PC-9 (cell line): ENCODE results near the gene DNAI1. TPM values are rescaled to one million over a fixed set of nuclear protein-coding genes. Genes with fewer than 3 reads are reported as not detected.

Experiments
- BruUV-seq: library from RNA; stranded (reverse); fragments of 400-500 nt; replicated peaks from 2 replicates; lab custom pipeline; 2021; lab: Mats Ljungman, UMichigan
- CTCF ChIA-PET: fragments of 300-600 bp; sonication (Branson Sonifier 250); formaldehyde crosslinking; loops from one replicate; lab custom pipeline; 2022; ENCODE audit warnings: antibody characterized with exemption; lab: Charles Lee
- POLR2A ChIA-PET: fragments of 300-600 bp; sonication (Branson Sonifier 250); formaldehyde crosslinking; loops from one replicate; lab custom pipeline; 2022; ENCODE audit warnings: antibody characterized with exemption; ENCODE audit not compliant: unreplicated experiment; lab: Charles Lee
- DNase-seq, 2 experiments: peaks; one replicate each; pipeline versions ENCODE4 v3.0.0 to v3.0.0-alpha.2; 2015 to 2022; ENCODE audit warnings: mixed read lengths in 1 of 2
- H2AFZ ChIP-seq: fragments of 200-600 bp; sonication (generic); 2 replicates; pipeline ENCODE4 v1.8.1; 2017; ENCODE audit warnings: antibody characterized with exemption
- H3F3A ChIP-seq: fragments of 200-600 bp; sonication (generic); 2 replicates; pipeline ENCODE4 v1.8.1; 2017; ENCODE audit warnings: antibody characterized with exemption, mild to moderate bottlenecking, low read depth; ENCODE audit not compliant: insufficient read depth
- H3K27ac ChIP-seq: fragments of 200-600 bp; sonication (generic); 2 replicates; pipeline ENCODE4 v1.6.1; 2016; ENCODE audit warnings: mixed run types
- H3K27me3 ChIP-seq: fragments of 200-600 bp; sonication (generic); 2 replicates; pipeline ENCODE4 v1.6.1; 2016; ENCODE audit warnings: low read depth, mixed run types; ENCODE audit not compliant: insufficient read depth
- H3K36me3 ChIP-seq: fragments of 200-600 bp; sonication (generic); 2 replicates; pipeline ENCODE4 v1.6.1; 2016; ENCODE audit warnings: low read depth, mixed run types
- H3K4me1 ChIP-seq: fragments of 200-600 bp; sonication (generic); replicated peaks from 2 replicates; pipeline ENCODE4 v1.6.1; 2016; ENCODE audit warnings: mixed run types; ENCODE audit not compliant: insufficient read depth
- H3K4me2 ChIP-seq: fragments of 200-600 bp; sonication (generic); 2 replicates; pipeline ENCODE4 v1.6.1; 2017; ENCODE audit warnings: mixed run types
- H3K4me3 ChIP-seq: fragments of 200-600 bp; sonication (generic); 2 replicates; pipeline ENCODE4 v1.6.1; 2016; ENCODE audit warnings: mixed run types
- H3K79me2 ChIP-seq: fragments of 200-600 bp; sonication (generic); 2 replicates; pipeline ENCODE4 v1.6.1; 2017; ENCODE audit warnings: low read depth, mixed run types
- H3K9me2 ChIP-seq: fragments of 200-600 bp; sonication (generic); 2 replicates; pipeline ENCODE4 v1.8.1; 2017; ENCODE audit warnings: mild to moderate bottlenecking; ENCODE audit not compliant: insufficient read depth
- H3K9me3 ChIP-seq: fragments of 200-600 bp; sonication (generic); 2 replicates; pipeline ENCODE4 v1.8.1; 2016; ENCODE audit warnings: low read depth; ENCODE audit not compliant: insufficient read depth
- H4K20me1 ChIP-seq: fragments of 200-600 bp; sonication (generic); 2 replicates; pipeline ENCODE4 v1.8.1; 2017; ENCODE audit not compliant: insufficient read depth
- CTCF ChIP-seq: fragments of 200-600 bp; sonication (generic); conservative IDR thresholded peaks from 2 replicates; pipeline ENCODE4 v1.6.1; 2017; ENCODE audit warnings: mixed run types, antibody characterized with exemption, mild to moderate bottlenecking, moderate library complexity
- EZH2 ChIP-seq: fragments of 200-600 bp; sonication (generic); IDR thresholded peaks from 2 replicates; pipeline ENCODE4 v1.8.0; 2017; ENCODE audit warnings: antibody characterized with exemption, low read depth
- intact Hi-C: fragments of 100-400 bp; cut with micrococcal nuclease; formaldehyde crosslinking; loops from one replicate; pipeline ENCODE4 v1.10.0; 2022; ENCODE audit not compliant: unreplicated experiment
- total RNA-seq: library from RNA; stranded (reverse); gene quantifications from 2 replicates; pipeline ENCODE4 v1.2.3, GENCODE V29; 2021

DNAI1 gene
- total RNA-seq, 1 experiment from 2014 or later = 1.6 TPM

GRCh38 chr9:34566972-34567371 lies 108.4 kb downstream of the DNAI1 start:
- TF ChIP-seq EZH2 = no peak
- no peak for TF ChIP-seq CTCF
- no TSS peak for BruUV-seq
- Histone ChIP-seq H2AFZ (no peak overlapping the region), H3K27ac (no peak overlapping the region), H4K20me1 (no peaks in the 10 kb centered on the region), H3K9me2 (no peaks in the 10 kb centered on the region), H3K4me1 (no peaks in the 10 kb centered on the region), H3K27me3 (peaks cover 31% of the 10 kb centered on the region), H3K4me3 (no peak overlapping the region), H3K4me2 (no peak overlapping the region), H3K36me3 (no peaks in the 10 kb centered on the region), H3K79me2 (no peaks in the 10 kb centered on the region), H3F3A (no peaks in the 10 kb centered on the region), H3K9me3 (no peaks in the 10 kb centered on the region)
- intact Hi-C loops = no loop called here
- no peak for DNase-seq
- POLR2A ChIA-PET = no interaction called here
- CTCF ChIA-PET = no interaction called here

- no peaks in the 10 kb centered on the region for H3K4me1 ChIP-seq
- no peak overlapping the region for H3K4me3 ChIP-seq
- no peak for DNase-seq
- H3K9me2 ChIP-seq = no peaks in the 10 kb centered on the region
- ChIA-PET CTCF (no interaction called here), POLR2A (interaction anchor here (0.7 kb wide), 1 partner anchor 735 kb away, joined by 8 read pairs; no protein-coding TSS in a partner anchor)
- H3K4me2 ChIP-seq = no peak overlapping the region
- no peaks in the 10 kb centered on the region for H3F3A ChIP-seq
- H3K36me3 ChIP-seq = no peaks in the 10 kb centered on the region
- BruUV-seq = no TSS peak
- no peaks in the 10 kb centered on the region for H3K9me3 ChIP-seq
- intact Hi-C loops = no loop called here
- no peaks in the 10 kb centered on the region for H4K20me1 ChIP-seq
- TF ChIP-seq CTCF (no peak), EZH2 (no peak)
- H2AFZ ChIP-seq = no peak overlapping the region
- peaks cover 31% of the 10 kb centered on the region for H3K27me3 ChIP-seq
- no peaks in the 10 kb centered on the region for H3K79me2 ChIP-seq
- no peak overlapping the region for H3K27ac ChIP-seq
These were observed 109.5 kb downstream of the DNAI1 start for GRCh38 chr9:34568133-34568532.

GRCh38 chr9:34568774-34569173 lies 110.2 kb downstream of the DNAI1 start:
- H3K4me3 ChIP-seq = no peak overlapping the region
- ChIA-PET CTCF (no interaction called here), POLR2A (no interaction called here)
- H3K27me3 ChIP-seq = peaks cover 31% of the 10 kb centered on the region
- TF ChIP-seq CTCF (no peak), EZH2 (no peak)
- no peaks in the 10 kb centered on the region for H3K79me2 ChIP-seq
- BruUV-seq = no TSS peak
- H4K20me1 ChIP-seq = no peaks in the 10 kb centered on the region
- no peaks in the 10 kb centered on the region for H3K36me3 ChIP-seq
- H3F3A ChIP-seq = no peaks in the 10 kb centered on the region
- no peak overlapping the region for H3K4me2 ChIP-seq
- H3K9me2 ChIP-seq = no peaks in the 10 kb centered on the region
- no peak overlapping the region for H2AFZ ChIP-seq
- no peaks in the 10 kb centered on the region for H3K9me3 ChIP-seq
- H3K4me1 ChIP-seq = no peaks in the 10 kb centered on the region
- no peak overlapping the region for H3K27ac ChIP-seq
- DNase-seq = no peak
- intact Hi-C loops = no loop called here
